Pancreas (tissue), 10 donors: ENCODE results near the gene MNT. TPM values are rescaled to one million over a fixed set of nuclear protein-coding genes. Genes with fewer than 3 reads are reported as not detected.

Experiments used
- ATAC-seq, 4 donors: fragments of 200-7000 bp; cut with Tn5 transposase; one replicate each; pipeline versions ENCODE4 v1.8.0 to v1.9.1; 2020; ENCODE audit warnings: mild to moderate bottlenecking in 4 of 4, moderate library complexity in 4 of 4
- DNase-seq, 6 donors: peaks; one replicate each; pipeline ENCODE4 v3.0.0-alpha.2; 2020
- FAIRE-seq: peaks from 2 replicates; lab custom pipeline; 2012; peaks lifted over from hg19 to GRCh38; lab: Jason Lieb, UNC
- H3K27ac ChIP-seq, 4 donors: fragments of 200-600 bp; sonication (generic); 1 replicate in 3 of 4; 2 replicates in 1 of 4; pipeline versions ENCODE4 v1.5.0 to v1.8.0; 2020
- H3K27me3 ChIP-seq, 4 donors: fragments of 200-600 bp; one replicate each; pipeline ENCODE4 v1.8.0; 2021
- H3K36me3 ChIP-seq, 3 donors: fragments of 200-600 bp; sonication (generic) in 1 of 3; one replicate each; pipeline versions ENCODE4 v1.5.0 to v1.8.0; 2020 to 2021
- H3K4me1 ChIP-seq, 3 donors: fragments of 200-600 bp; one replicate each; pipeline ENCODE4 v1.8.0; 2021
- H3K4me3 ChIP-seq, 4 donors: fragments of 200-600 bp; sonication (generic) in 2 of 4; one replicate each; pipeline versions ENCODE4 v1.5.0 to v1.8.0; 2020 to 2021
- H3K9me3 ChIP-seq, 4 donors: fragments of 200-600 bp; one replicate each; pipeline ENCODE4 v1.8.0; 2021
- CTCF ChIP-seq, 4 donors: fragments of 200-600 bp; sonication (generic) in 3 of 4; IDR thresholded peaks; one replicate each; pipeline versions ENCODE4 v1.5.0 to v1.8.0; 2021; ENCODE audit warnings: antibody characterized with exemption in 4 of 4
- WGBS, 2 donors: extraction: QIAGEN DNeasy Blood & Tissue Kit; methylation state at CpG; one replicate each; pipeline ENCODE4 v1.1.7; 2013; 5-methylcytosine and 5-hydroxymethylcytosine counted together
- intact Hi-C, 3 donors: fragments of 100-400 bp; cut with DNase I; formaldehyde crosslinking; loops; one replicate each; pipeline versions ENCODE4 v1.11.1 to v1.14.2; 2022
- polyA plus RNA-seq, 2 donors: library from polyadenylated mRNA; stranded (reverse); fragments of 200-250 nt; gene quantifications; one replicate each; pipeline ENCODE4 v1.2.3, GENCODE V29; 2013
- total RNA-seq, 6 donors: library from RNA; stranded (reverse); fragmentation: NEBNext Ultra II Directional in 4 of 6; extraction: Animal tissue kit (Norgen Biotek cat#: 25700) in 4 of 6; gene quantifications; one replicate each; pipeline versions ENCODE4 v1.2.1 to v1.2.4, GENCODE V29; 2021 to 2023
- donor health status: healthy with polysubstance abuse.
- donor health status: DM: no; HTN: no; CAD: no; lungs with moderate emphysema.
- donor health status: DM: no; HTN: no; CAD: no.
- donor health status: control.
- donor health status: control.
- donor health status: Bipolar disorder and iron deficiency.
- donor health status: DM: yes; HTN: yes; CAD: no.
- donor health status: DM: no; HTN: no; CAD: no.
- donor health status: DM: no; HTN: no; CAD: no.
- donor health status: DM: yes; HTN: yes; CAD: no.

Gene MNT
- total and polyA plus RNA-seq, 8 donors = 8.7 to 15.8 (median 10.3) TPM

GRCh38 chr17:2388020-2388682, 12.7 kb downstream of the MNT start:
- intact Hi-C loops = no loop called here
- Histone ChIP-seq H3K9me3 (no peaks in the 10 kb centered on the region), H3K27ac (no peak overlapping the region), H3K36me3 (peaks cover 0 to 7% (median 0%) of the 10 kb centered on the region in 3 donors), H3K4me1 (peaks cover 7 to 18% (median 8%) of the 10 kb centered on the region in 3 donors), H3K27me3 (no peaks in the 10 kb centered on the region), H3K4me3 (no peak overlapping the region)
- ATAC-seq (no peak), DNase-seq (peak in 1 of 6 donors; percentile 72), FAIRE-seq (no peak)
- whole genome bisulfite sequencing, 2 donors = 90 to 92% methylated on average over 20 to 21 of the region's 21 CpGs
- TF ChIP-seq CTCF (IDR thresholded peaks at IDR 0.05) = no peak

GRCh38 chr17:2387086-2388019, 13.5 kb downstream of the MNT start:
- FAIRE-seq (no peak), ATAC-seq (no peak), DNase-seq (peak in 1 of 6 donors; percentile 82)
- WGBS, 2 donors = 89 to 92% methylated on average over 34 to 41 of the region's 41 CpGs
- H3K27me3 ChIP-seq = no peaks in the 10 kb centered on the region
- intact Hi-C loops = no loop called here
- peaks cover 0 to 7% (median 0%) of the 10 kb centered on the region in 3 donors for H3K36me3 ChIP-seq
- no peaks in the 10 kb centered on the region for H3K9me3 ChIP-seq
- H3K27ac ChIP-seq = no peak overlapping the region
- no peak overlapping the region for H3K4me3 ChIP-seq
- no peak for TF ChIP-seq CTCF (IDR thresholded peaks at IDR 0.05)
- peaks cover 7 to 17% (median 8%) of the 10 kb centered on the region in 3 donors for H3K4me1 ChIP-seq

- Histone ChIP-seq H3K27ac (no peak overlapping the region), H3K9me3 (no peaks in the 10 kb centered on the region), H3K4me1 (peaks cover 0 to 9% (median under 1%) of the 10 kb centered on the region in 3 donors), H3K36me3 (peaks cover 0 to 7% (median 0%) of the 10 kb centered on the region in 3 donors), H3K4me3 (no peak overlapping the region), H3K27me3 (no peaks in the 10 kb centered on the region)
- WGBS, 2 donors = 78 to 86% methylated on average over 22 of the region's 22 CpGs
- peak in 1 of 6 donors; percentile 45 for DNase-seq
- intact Hi-C loops = no loop called here
- no peak for FAIRE-seq
- TF ChIP-seq CTCF (IDR thresholded peaks at IDR 0.05) = no peak
- no peak for ATAC-seq
Measured at GRCh38 chr17:2386400-2387085, 14.3 kb downstream of the MNT start.

- peaks cover 0 to 7% (median 0%) of the 10 kb centered on the region in 3 donors for H3K36me3 ChIP-seq
- intact Hi-C loops = no loop called here
- H3K9me3 ChIP-seq = no peaks in the 10 kb centered on the region
- H3K4me1 ChIP-seq = peaks cover 0 to 5% (median 0%) of the 10 kb centered on the region in 3 donors
- H3K27me3 ChIP-seq = no peaks in the 10 kb centered on the region
- ATAC-seq = no peak
- TF ChIP-seq CTCF (IDR thresholded peaks at IDR 0.05) = no peak
- no peak overlapping the region for H3K4me3 ChIP-seq
- peak in 1 of 6 donors; percentile 78 for DNase-seq
- 72 to 80% methylated on average over 18 of the region's 18 CpGs for WGBS, 2 donors
- FAIRE-seq = no peak
- H3K27ac ChIP-seq = no peak overlapping the region
Measured at GRCh38 chr17:2385240-2386210, 15.3 kb downstream of the MNT start.
